Erythroblast (primary cell): ENCODE measurements around the gene TMEM222.

Source experiments
- GATA1 ChIP-seq: IDR thresholded peaks from 2 replicates; pipeline ENCODE4 v1.6.1; 2011; ENCODE audit warnings: low read depth, mild to moderate bottlenecking, control low read depth, low read length, moderate library complexity
- POLR2A ChIP-seq: IDR thresholded peaks from 2 replicates; pipeline ENCODE4 v1.6.1; 2011; ENCODE audit warnings: mild to moderate bottlenecking, low read length

DNA sequence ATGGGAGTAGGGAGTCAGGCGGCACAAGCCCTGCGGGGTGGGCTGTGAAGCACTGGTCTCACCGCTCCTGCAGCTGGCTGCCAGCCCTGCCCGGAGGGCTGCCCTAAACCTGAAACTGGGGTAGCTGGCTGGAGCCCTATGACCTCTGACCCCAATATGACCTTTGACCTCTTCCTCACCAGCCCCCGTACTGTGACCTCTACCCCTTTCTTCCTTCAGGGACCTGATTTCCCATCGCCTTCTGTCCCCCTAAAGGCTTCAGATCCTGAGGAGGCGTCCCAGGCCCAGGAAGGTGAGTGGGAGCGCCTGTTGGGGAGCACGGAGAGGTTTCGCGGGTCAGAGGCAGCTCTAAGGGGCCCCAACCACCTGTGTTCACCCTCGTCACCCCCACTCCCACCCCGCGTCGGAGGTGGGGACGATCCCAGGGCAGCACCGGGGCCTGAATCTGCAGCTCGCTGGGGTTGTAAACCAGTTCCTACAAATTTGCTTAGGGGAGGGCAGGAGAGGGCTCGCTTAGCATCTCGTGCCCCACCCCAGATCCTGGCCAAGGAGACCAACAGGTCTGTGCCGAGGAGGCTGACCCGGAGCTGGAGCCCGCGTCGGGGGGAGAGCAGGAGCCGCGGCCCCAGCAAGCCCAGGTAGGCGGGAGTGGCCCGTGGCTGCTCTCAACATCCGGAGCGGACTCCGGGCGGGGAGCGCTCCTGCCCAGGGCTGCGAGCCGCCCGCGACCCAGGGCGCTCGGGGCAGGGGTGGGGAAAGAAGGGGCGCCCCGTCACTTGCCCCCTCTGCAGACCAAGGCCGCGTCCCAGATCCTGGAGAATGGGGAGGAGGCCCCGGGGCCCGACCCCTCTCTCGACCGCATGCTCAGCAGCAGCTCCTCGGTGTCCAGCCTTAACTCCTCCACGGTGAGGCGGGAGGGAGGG, 27.2 kb downstream of the TMEM222 start:
- TF ChIP-seq POLR2A (no peak), GATA1 (no peak)
